Neural cell (in vitro differentiated cells): ENCODE data around the gene ARHGEF1.
A peak's percentile ranks its signal among the peaks of the same experiment; 100 is the strongest.

Experiments used
- CTCF ChIP-seq: fragments of 450-650 bp; IDR thresholded peaks from 2 replicates; pipeline ENCODE4 v1.5.1; 2014; ENCODE audit warnings: antibody characterized with exemption, mild to moderate bottlenecking, moderate library complexity; ENCODE audit not compliant: poor library complexity, severe bottlenecking
- EP300 ChIP-seq: fragments of 450-650 bp; conservative IDR thresholded peaks from 2 replicates; pipeline ENCODE4 v1.6.1; 2014; ENCODE audit warnings: antibody characterized with exemption, mild to moderate bottlenecking, moderate library complexity; ENCODE audit not compliant: poor library complexity, severe bottlenecking
- EZH2 ChIP-seq: fragments of 200-600, 300-800 bp; shearing (Covaris generic), sonication (generic); IDR thresholded peaks from 2 replicates; pipeline ENCODE4 v1.6.1; 2014; ENCODE audit warnings: antibody characterized with exemption, low read length, borderline replicate concordance, mild to moderate bottlenecking; ENCODE audit not compliant: insufficient read depth, poor library complexity, severe bottlenecking
- MXI1 ChIP-seq: fragments of 450-650 bp; conservative IDR thresholded peaks from 2 replicates; pipeline ENCODE4 v1.6.1; 2014; ENCODE audit warnings: antibody characterized with exemption, mild to moderate bottlenecking; ENCODE audit not compliant: poor library complexity, severe bottlenecking
- POLR2AphosphoS5 ChIP-seq: IDR thresholded peaks from 2 replicates; pipeline ENCODE4 v1.6.1; 2012
- RAD21 ChIP-seq: fragments of 450-650 bp; conservative IDR thresholded peaks from 2 replicates; pipeline ENCODE4 v1.6.1; 2014; ENCODE audit warnings: antibody characterized with exemption, mild to moderate bottlenecking, moderate library complexity
- REST ChIP-seq: IDR thresholded peaks from 2 replicates; pipeline ENCODE4 v1.6.1; 2012; ENCODE audit warnings: borderline replicate concordance
- TAF1 ChIP-seq: IDR thresholded peaks from 2 replicates; pipeline ENCODE4 v1.6.1; 2012; ENCODE audit warnings: low read depth

GRCh38 chr19:41930926-41931592 is 48.1 kb downstream of the ARHGEF1 start:
- TF ChIP-seq EP300 (no peak), EZH2 (no peak), CTCF (peak; percentile 49), TAF1 (no peak), MXI1 (no peak), POLR2AphosphoS5 (no peak), REST (no peak), RAD21 (no peak)
